ENCODE data around the gene FOXD1.

DNA sequence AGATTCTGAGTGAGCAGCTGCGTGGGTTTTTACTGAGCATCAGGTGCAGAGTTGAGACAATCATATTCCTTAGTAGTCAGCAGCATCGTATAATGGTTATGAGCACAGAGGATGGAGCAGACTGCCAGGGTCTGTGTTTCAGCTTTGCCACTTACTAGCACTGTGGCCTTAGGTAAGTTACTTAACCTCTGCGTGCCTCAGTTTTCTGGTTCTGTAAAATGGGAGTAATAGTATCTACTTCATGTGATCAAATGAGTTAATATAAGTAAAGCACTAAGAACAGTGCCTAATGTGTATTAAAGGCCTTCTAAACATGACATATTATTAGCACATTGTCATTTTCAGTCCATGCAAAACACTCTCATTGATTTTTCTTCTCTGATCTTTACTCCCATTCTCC lies 44.8 kb upstream of the FOXD1 start:
- TF ChIP-seq, protein P1, sequence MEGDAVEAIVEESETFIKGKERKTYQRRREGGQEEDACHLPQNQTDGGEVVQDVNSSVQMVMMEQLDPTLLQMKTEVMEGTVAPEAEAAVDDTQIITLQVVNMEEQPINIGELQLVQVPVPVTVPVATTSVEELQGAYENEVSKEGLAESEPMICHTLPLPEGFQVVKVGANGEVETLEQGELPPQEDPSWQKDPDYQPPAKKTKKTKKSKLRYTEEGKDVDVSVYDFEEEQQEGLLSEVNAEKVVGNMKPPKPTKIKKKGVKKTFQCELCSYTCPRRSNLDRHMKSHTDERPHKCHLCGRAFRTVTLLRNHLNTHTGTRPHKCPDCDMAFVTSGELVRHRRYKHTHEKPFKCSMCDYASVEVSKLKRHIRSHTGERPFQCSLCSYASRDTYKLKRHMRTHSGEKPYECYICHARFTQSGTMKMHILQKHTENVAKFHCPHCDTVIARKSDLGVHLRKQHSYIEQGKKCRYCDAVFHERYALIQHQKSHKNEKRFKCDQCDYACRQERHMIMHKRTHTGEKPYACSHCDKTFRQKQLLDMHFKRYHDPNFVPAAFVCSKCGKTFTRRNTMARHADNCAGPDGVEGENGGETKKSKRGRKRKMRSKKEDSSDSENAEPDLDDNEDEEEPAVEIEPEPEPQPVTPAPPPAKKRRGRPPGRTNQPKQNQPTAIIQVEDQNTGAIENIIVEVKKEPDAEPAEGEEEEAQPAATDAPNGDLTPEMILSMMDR (IDR thresholded peaks at IDR 0.05), result no peak
- TF ChIP-seq EP300 (IDR thresholded peaks at IDR 0.05) (no peak), POLR2A (IDR thresholded peaks at IDR 0.05) (no peak), POLR2AphosphoS5 (IDR thresholded peaks at IDR 0.05) (no peak)
